Daoy (cell line): ENCODE results near the gene APLP2. TPM values are rescaled to one million over a fixed set of nuclear protein-coding genes. Genes with fewer than 3 reads are reported as not detected.

Experiments used
- DNase-seq: peaks from one replicate; pipeline ENCODE4 v3.0.0-alpha.2; 2015; ENCODE audit warnings: low read depth
- total RNA-seq: library from RNA; depleted of rRNA; stranded (reverse); fragments of >200 nt; shearing (Covaris generic); gene quantifications from 2 replicates; pipeline ENCODE4 v1.2.3, GENCODE V29; 2014

APLP2 gene
- total RNA-seq, 1 experiment from 2014 or later = 103 TPM

DNA sequence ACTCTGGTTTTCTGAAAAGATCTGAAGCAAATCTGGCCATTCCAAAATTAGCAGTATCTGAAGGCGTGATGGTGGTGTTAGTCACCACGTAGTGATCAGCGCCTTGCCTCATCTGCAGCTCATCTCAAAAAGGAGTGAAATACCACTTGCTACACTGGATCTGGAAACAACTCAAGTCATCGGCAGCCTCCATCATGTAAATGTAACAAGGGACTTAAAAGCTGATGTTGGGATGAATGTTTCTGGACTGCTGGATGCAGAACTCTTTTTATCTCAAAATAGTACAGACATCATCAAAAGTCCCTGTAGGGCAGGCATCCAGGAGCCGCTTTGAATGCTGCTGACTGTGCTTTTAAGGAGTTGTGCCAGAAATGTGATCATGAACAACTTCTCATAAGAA, 14.1 kb upstream of the APLP2 start:
- DNase-seq = no peak

DNA sequence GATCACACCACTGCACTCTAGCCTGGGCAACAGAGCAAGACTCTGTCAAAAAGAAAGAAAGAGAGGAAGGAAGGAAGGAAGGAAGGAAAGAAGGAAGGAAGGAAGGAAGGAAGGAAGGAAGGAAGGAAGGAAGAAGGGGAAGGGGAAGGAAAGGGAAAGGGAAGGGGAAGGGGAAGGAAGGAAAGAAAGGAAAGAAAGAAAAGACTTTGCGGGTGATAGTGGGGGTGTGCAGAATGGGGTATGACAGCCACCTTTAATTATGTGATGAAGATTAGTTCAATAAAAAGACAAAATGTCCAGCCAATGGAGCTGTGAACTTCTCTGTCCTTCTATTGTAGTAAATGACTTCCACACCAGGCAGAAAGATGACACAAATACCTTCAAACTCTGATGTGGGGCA, 8.7 kb upstream of the APLP2 start:
- no peak for DNase-seq

DNA sequence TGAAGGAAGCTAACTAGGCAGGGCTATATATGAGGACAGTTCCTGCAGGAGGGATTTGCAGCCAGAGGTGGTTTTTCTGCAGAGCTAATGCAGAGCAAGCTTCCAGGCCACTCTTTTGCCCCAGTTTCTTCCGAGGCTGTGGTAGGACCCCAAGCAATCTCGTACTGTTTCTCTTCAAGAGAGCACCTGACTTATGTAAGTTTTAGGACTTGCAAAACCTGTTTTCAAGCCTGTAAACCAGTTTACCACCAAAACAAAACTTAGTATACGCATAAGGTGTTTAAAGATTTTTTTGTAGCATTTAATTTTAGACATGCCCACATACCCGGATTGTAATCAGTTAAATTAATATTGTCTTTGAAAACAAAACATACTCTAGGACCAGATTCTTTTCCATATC, 7.7 kb upstream of the APLP2 start:
- no peak for DNase-seq

DNA sequence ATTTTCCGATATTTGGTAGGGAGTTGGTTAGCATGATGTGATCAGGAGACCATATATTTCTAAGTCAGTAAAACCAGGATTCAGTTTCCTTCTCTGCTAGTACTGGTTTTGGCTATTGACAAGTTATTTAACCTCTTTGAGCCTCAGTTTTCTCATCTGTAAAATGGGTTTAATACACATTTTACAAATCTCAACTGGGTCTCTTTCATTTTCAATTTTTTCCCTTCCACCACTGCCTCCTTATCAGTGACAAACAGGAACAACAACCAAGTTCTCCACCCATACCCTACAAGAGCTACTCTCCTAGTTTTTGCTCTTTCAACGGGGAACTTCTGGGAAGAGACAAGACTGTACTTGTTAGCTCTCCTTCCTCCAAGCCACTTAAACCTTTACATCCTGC, 6.2 kb upstream of the APLP2 start:
- DNase-seq = no peak

DNA sequence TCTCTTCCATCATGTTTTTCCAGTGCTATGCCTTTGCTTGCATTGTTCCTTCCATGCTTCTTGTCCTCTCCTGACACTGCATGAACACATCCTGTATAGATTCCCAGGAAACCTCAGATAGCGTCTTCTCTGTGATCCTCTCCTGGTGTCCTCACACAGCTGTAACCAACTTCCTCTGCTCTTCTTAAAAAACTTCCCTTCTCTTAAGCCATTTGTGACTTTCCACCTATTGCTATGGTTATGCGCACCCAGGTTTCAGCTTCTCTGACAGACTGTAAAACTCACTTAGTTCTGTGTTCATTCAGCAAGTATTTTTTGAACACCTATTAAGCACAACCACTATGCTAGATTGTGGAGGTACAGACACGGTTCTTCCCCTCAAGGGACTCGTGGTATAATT, 5.1 kb upstream of the APLP2 start:
- DNase-seq = no peak

DNA sequence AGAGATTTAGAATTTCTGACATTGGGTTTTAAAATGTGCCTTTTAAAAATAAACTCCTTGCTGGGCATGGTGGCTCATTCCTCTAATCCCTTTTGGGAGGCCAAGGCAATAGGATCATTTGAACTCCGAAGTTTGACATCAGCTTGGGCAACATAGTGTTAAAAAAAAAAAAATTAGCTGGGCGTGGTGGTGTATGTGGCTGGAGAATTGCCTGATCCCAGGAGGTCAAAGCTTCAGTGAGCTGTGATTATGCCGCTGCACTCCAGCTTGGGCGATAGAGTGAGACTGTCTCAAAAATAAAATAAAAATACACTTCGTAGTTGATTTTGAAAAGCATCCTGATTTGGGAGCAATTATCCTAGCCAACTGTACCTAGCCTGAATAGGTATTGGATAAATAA, 3.4 kb upstream of the APLP2 start:
- DNase-seq = no peak

DNA sequence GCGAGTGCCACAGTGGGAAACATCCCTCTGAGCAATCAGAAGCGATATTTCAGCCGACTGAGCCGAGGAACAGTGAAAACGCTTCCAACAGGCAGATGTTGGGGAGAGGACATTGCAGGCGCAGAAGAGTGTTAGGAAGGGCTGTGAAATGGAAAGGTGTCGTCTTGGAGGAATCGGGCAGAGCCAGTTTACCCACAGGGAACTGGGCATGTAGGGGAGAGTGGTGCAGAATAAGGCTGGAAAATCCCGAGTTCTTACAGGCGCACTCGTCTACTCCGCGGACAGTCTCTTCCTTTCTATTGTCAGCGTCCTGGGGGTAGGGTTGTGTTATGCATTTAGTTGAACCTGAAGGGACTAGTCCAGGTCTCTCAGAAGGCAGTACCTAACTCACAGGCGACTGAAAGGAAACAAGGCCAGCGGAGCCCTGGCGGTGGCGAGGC, 1.1 kb upstream of the APLP2 start:
- no peak for DNase-seq

DNA sequence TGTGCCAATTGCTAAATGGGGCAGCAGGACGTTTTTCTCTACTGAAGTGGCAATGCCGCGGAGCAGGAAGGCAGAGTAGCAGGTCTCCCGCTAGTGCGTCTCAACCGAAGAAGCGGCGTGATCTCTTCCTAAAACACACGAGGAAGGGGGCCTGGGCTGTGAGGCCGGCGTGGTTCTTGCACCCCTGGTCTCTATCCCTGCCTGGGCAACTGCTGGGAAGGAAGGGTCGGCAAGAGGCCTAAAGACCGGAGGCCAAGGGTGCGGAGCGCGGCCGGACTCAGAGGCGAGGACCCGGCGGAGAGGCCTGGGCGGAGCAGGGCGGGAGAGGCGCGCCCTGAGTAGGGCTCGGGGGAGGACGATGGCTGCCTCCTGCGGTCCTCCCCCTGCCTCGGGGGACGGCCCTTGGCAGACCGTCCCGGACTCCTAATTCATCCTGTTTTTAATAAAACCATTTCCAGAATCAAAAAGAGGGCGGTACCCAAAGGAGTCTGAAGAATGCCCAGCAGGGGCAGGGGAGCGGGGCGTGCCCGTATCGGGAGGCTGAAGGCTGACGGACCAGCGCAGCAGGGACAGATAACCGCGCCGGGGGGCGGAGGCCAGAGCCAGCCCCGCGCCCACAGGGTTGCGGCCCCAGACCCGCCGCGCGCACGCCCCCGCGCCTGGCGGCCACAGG, 572 bp upstream of the APLP2 start:
- DNase-seq = peak; percentile 76

DNA sequence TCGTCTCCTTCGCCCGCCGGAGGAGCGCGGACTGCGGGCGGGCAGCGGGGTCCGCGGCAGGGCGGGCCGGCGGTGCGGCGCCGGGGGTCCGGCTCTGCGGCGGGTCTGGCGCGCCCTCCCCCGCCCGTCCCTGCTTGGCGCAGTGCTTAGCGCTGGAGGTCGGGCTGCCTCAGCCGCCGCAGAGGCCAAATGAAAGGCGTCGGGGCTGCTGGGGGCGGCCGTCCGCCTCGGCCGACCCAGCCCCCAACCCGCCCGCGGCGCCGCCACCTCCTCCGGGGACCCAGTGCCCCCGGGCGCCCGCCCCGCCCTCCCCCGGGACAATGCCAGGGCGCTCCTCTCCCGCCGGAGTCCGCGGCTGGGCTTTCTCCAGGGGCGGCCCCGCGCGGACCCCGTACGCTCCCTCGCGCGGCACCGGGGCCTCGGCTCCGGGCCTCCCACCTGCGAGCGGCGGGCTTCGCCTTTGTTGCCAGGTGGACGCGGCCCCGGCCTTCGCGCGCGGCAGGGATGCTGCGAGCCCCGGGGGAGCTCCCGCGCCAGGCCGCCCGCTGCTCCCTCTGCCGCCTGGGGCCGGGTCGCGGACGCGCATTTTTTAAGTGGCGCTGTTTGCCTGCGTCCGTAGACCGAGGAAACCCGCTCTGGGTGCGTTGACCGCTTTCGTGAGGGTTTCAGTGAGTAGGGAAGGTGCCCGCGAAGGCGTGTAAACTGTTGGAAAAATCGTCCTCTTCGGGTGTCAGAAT, 583 bp downstream of the APLP2 start:
- DNase-seq = peak; percentile 45

DNA sequence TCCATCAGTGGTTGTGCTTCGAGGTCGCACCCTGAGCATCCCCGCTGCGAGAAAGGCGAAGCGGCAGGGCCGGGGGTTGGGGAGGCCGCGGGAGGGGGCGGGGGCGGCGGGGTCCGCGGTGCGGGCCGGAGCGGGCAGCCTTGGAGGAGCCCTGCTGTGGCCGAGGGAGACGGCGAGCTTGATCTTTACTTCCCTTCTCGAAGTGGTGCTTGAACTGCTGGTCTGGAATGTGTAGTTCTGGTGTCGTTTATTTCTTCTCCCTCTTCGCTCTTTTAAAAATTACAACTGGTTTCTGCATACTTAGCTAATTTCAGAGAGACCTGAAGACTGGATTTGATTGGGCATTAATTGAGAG, 1.1 kb downstream of the APLP2 start:
- peak; percentile 34 for DNase-seq

DNA sequence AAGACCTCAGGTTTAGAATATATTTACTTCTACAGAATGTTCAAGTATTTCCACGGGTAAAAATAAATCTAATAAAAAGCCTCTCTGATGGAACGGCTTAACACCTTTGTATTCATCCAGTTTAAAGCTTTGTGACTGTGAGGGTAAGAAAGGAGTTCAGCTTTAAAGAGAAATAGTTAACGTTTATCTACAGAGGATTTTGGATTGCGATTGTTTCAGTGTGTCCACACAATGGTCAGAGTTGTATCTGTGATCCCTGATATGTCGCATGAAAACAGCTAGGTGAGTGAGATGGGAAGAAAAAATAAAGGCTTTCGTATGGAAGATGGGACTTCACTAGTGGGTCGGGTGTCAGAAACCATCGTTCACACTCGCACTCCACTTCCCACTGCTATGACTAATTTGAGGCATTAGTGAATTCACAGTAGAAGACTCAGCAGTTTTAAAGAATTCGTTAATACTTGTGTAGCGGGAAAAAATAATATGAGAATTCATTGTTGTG, 1.6 kb downstream of the APLP2 start:
- DNase-seq = peak; percentile 36

DNA sequence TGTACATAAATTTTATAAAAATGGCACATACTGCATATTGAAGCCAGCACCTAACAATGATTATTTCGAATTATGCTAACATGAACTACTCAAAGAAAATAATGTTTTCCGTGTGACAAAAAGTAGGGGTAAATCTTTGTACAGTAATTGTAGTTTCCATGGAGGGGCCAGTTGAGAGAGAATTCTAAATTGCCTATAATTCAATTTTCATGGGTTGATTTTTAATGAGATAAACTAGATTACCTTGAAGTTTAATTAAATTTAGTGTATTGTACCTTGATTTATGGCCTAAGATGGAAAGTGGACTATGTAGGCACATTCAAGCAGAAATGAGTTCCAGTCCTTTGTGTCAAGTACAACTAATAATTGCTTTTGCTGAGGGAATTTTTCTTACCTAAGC, 5.0 kb downstream of the APLP2 start:
- no peak for DNase-seq

DNA sequence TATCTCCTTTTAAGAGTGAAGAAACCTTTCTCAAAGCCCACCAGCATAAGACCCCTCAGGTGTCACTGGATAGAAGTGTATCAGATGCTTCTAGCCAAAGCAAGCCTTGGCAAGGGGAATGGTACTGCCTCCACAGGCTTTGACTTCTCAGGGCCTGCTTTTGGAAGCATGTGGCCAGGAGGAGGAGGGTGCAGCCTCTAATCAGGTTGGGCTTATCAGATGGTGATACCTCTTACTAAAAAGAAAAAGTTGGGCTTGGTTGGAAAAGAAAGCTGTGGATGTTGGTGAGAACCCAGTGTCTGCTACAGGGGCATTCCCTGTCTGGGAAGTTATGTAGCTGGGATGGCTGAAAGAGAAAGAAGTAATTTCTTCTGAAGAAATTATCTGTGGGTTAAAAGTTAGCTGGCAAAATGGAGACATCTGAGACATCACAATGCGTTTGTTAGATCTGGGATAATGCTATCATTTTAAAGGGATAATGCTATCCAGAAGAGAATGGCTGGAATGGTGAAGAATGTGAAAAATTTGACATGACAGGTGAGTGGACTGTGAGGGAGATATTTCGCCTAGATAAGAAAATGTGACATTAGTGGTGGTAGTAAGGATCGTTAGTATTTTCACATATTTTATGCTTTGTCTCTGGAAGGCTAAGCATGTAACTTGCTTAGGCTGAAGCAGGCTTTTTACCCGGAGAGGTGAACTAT, 7.2 kb downstream of the APLP2 start:
- no peak for DNase-seq

DNA sequence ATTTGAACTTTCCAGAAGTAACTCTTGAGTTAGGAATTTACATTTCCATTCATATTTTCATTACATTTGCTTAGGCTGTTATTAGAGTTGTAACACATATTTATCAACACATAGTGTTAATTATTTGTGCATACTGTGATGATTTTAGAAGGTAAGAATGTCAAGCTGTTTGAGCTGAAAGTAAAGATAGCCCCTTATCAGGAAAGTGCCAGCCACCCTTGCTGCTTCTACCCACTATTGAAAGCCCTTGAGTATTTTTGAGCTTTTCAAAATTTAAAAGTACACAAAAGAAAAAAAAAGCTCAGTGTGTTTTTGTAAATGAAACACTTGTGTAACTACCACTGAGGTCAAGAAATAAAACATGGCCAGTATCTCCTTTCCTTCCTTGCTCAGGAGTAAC, 8.0 kb downstream of the APLP2 start:
- no peak for DNase-seq

DNA sequence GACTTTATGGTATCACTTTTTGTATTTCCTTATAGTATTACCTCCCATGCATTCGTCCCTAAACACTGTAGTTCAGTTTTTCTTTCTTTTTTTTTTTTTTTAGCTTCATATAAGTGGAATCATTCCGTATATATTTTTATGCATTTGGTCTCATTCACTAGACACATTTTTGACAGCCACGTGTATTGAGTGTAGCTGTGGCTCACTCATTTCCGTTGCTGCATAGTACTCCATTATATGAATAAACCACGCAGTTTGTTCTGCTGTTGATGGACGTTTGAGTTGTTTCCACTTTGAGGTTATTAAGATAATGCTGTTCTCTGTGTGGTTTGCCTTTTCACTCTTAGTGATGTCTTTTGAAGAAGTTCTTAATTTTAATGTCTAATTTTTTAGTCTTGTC, 8.4 kb downstream of the APLP2 start:
- DNase-seq = no peak

DNA sequence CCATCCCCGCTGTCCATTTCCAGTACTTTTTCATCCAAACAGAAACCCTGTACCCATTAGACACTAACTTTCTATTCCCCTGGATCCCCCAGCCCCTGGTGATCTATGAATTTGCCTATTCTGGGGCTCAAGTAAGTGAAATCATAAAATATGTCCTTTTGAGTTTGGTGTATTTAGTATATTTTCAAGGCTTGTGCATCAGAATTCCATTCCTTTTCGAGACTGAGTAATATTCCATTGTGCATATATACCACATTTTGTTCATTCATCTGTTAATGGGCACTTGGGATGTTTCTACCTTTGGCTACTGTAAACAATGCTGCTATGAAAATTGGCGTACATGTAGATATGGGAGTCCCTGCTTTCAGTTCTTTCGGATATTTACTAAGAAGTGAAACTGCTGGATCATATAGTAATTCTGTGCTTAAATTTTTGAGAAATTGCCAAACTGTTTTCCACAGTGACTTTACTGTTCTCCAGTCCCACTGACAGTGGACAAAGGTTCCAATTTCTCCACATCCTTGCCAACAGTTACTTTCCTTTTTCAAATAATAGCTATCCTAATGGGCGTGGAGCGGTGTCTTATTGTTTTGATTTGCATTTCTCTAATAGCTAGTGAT, 16.1 kb downstream of the APLP2 start:
- no peak for DNase-seq

DNA sequence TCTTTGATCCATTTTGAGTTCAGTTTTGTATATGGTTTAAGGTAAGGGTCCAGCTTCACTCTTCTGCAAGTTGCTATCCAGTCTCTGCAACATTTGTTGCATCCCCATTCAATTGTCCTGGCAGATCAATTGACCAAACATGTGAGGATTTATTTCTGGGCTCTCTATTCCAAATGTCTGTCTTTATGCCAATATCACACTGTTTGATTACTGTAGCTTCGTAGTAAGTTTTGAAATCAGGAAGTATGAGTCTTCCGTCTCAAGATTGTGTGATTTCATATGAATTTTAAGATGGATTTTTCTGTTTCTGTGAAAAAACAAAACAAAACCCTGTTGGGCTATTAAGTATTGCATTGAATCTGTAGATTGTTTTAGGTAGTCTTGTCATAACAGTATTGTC, 17.0 kb downstream of the APLP2 start:
- no peak for DNase-seq

DNA sequence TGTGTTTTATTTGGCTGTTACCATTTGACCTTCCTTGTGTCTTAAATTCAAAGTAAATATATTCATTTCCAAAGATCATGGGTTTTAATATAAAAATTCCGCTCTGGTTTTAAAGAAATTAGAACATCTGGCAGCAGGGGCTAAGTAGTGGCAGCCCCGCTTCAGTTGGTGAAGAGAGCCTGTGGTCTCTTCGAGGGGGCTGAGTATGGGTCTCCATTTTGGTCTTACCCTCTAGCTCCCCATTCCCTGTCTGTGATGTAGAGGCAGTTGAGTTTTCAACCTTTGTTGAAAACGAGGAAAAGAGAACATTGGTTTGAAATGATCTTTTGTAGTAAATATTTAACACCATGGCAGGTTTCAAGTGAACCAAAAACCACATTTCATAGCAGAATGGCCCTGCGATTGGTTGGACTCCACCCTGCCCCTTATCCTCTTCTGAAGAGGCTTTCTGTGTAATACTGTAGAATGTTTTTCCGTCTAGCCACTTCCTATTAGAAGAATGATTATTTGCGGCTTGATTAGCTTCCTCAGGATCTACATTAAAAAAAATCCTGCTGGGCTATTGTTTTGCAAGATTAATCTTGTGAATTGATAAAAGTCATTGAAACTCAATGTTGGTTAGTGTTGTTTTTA, 17.7 kb downstream of the APLP2 start:
- DNase-seq = no peak

DNA sequence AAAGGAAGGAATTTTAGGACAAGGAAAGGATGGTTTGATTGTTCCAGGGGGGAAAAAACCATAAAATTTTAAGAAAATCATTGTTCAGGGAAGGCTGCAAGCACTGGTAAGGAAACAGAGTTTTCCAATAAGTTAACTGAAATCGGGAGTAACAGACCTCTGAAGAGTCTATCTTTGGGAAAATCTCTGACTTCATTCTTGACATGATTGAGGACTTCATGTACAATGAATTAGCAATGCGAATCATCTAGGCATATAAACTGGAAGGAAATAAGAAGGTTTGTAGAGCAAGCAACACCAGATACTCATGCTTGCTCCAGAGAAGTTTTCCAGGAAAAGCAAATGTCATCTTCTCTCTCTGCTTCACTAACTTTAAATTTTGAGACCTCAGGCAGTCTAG, 18.5 kb downstream of the APLP2 start:
- no peak for DNase-seq

DNA sequence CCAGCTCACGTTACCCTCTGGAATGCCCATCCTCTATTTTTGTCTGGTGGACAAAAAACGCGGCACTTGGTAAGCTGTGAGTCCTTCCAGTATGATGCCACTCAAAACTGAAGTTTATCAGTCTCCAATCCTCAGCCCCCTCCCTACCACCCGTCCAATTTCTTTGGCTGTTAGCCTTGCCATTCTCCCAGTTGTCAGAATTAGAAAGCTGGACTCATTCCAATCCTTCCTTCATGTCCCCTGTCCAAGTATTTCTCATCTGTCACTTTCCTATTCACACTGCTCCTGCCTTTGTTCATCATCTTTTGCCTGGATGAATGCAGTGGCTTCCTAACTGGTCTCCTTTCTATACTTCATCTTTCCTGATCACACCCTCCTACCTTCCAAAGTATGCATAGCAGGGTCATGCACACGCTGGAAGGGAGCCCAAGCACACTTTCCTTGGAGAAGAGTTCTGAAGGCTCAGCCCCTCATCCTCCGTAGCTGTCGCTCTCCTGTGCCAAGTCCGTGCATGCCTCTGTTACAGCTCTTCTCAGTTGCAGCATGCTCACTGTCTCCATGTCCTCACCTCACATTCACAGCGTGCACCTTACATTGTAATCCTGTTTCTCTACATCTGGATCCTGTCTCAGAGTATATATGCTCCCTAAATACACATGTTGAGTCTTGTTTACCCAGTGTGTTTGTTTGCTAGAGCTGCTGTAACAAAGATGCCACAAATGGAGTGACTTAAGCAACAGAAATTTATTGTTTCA, 19.4 kb downstream of the APLP2 start:
- DNase-seq = no peak

DNA sequence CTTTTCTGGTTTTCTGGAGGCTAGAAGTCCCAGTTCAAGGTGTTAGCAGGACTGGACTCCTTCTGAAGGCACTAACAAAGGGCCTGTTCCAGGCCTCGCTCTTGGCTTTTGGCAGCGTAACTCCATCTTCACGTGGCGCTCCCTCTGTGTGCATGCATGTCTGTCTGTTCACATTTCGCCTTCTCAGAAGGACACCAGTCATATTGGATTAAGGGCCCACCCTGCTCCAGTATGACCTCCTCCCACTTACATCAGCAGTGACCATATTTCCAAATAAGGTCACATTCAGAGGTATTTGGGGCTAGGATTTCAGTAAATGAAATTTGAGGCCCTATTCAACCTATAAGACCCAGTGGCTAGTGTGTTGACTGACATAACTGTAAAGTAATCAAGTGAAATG, 20.0 kb downstream of the APLP2 start:
- DNase-seq = no peak
